GM23248 (cell line): ENCODE measurements around the gene ZC3H12C.

ENCODE experiments used
- EZH2 ChIP-seq: fragments of 200-600 bp; sonication (generic); IDR thresholded peaks from 2 replicates; pipeline ENCODE4 v1.6.1; 2018; ENCODE audit warnings: antibody characterized with exemption, mild to moderate bottlenecking; ENCODE audit not compliant: insufficient read depth, poor library complexity, severe bottlenecking
- EZH2phosphoT487 ChIP-seq: fragments of 200-600 bp; sonication (generic); IDR thresholded peaks from 2 replicates; pipeline ENCODE4 v1.6.1; 2018; ENCODE audit warnings: antibody characterized with exemption, moderate library complexity, mild to moderate bottlenecking, low read depth; ENCODE audit not compliant: insufficient read depth

- TF ChIP-seq EZH2phosphoT487 (no peak), EZH2 (no peak)
These were observed 107.0 kb downstream of the ZC3H12C start for GRCh38 chr11:110200241-110200640.
